NCI-H510A (cell line): ENCODE data around the gene EXOC3.

Experiments
- DNase-seq: peaks from one replicate; lab custom pipeline; 2025; lab: John Stamatoyannopoulos, UW

EXOC3 gene

GRCh38 chr5:426392-426976 is 16.5 kb upstream of the EXOC3 start:
- DNase-seq: no peak

GRCh38 chr5:427415-428087 is 15.4 kb upstream of the EXOC3 start:
- no peak for DNase-seq

- no peak for DNase-seq
These were observed 14.8 kb upstream of the EXOC3 start for GRCh38 chr5:428219-428618.

GRCh38 chr5:428754-429452 is 14.1 kb upstream of the EXOC3 start:
- DNase-seq: no peak

- DNase-seq: no peak
These were observed 13.4 kb upstream of the EXOC3 start for GRCh38 chr5:429453-430188.

- no peak for DNase-seq
These were observed 12.6 kb upstream of the EXOC3 start for GRCh38 chr5:430214-430925.

- peak; percentile 67 for DNase-seq
These were observed 11.8 kb upstream of the EXOC3 start for GRCh38 chr5:431001-431710.

- DNase-seq: no peak
These were observed 11.3 kb upstream of the EXOC3 start for GRCh38 chr5:431711-432050.

GRCh38 chr5:432201-432927 is 10.6 kb upstream of the EXOC3 start:
- no peak for DNase-seq

GRCh38 chr5:432928-433791 is 9.8 kb upstream of the EXOC3 start:
- no peak for DNase-seq

GRCh38 chr5:433836-434235 is 9.1 kb upstream of the EXOC3 start:
- no peak for DNase-seq

- no peak for DNase-seq
These were observed 8.4 kb upstream of the EXOC3 start for GRCh38 chr5:434443-435146.

GRCh38 chr5:435156-435790 is 7.7 kb upstream of the EXOC3 start:
- no peak for DNase-seq

- DNase-seq: peak; percentile 53
These were observed 6.9 kb upstream of the EXOC3 start for GRCh38 chr5:435961-436640.

GRCh38 chr5:436641-436975 is 6.4 kb upstream of the EXOC3 start:
- no peak for DNase-seq

GRCh38 chr5:437281-437771 is 5.7 kb upstream of the EXOC3 start:
- no peak for DNase-seq

- no peak for DNase-seq
These were observed 4.4 kb upstream of the EXOC3 start for GRCh38 chr5:438481-438981.

GRCh38 chr5:439181-439580 is 3.8 kb upstream of the EXOC3 start:
- no peak for DNase-seq
